GM12875 (cell line): ENCODE data around the gene GALNT18.

Source experiments
- H3K4me3 ChIP-seq: one replicate; pipeline ENCODE4 v1.5.1; 2011; ENCODE audit warnings: low read depth, low read length, control low read depth
- CTCF ChIP-seq: IDR thresholded peaks from 2 replicates; pipeline ENCODE4 v1.5.1; 2011; ENCODE audit warnings: low read depth, mild to moderate bottlenecking, control low read depth, inconsistent platforms, low read length, moderate library complexity, borderline replicate concordance; ENCODE audit not compliant: insufficient read depth

Gene GALNT18

GRCh38 chr11:11373934-11374333, 247.9 kb downstream of the GALNT18 start:
- no peak overlapping the region for H3K4me3 ChIP-seq
- TF ChIP-seq CTCF: no peak

- no peak for TF ChIP-seq CTCF
Measured at GRCh38 chr11:11372461-11372860, 249.3 kb downstream of the GALNT18 start.

GRCh38 chr11:11370962-11371303, 250.9 kb downstream of the GALNT18 start:
- TF ChIP-seq CTCF: no peak
- H3K4me3 ChIP-seq: no peak overlapping the region

More at GRCh38 chr11:11372461-11372860, 249.3 kb downstream of the GALNT18 start:
- H3K4me3 ChIP-seq: no peak overlapping the region

GRCh38 chr11:11370255-11370961, 251.4 kb downstream of the GALNT18 start:
- no peak for TF ChIP-seq CTCF
- no peak overlapping the region for H3K4me3 ChIP-seq

- no peak for TF ChIP-seq CTCF
- no peak overlapping the region for H3K4me3 ChIP-seq
Measured at GRCh38 chr11:11366793-11367192, 255.0 kb downstream of the GALNT18 start.

GRCh38 chr11:11363674-11364073, 258.1 kb downstream of the GALNT18 start:
- no peak overlapping the region for H3K4me3 ChIP-seq
- TF ChIP-seq CTCF: no peak

GRCh38 chr11:11359611-11360010, 262.2 kb downstream of the GALNT18 start:
- TF ChIP-seq CTCF: no peak

More at GRCh38 chr11:11359611-11360010, 262.2 kb downstream of the GALNT18 start:
- H3K4me3 ChIP-seq: no peak overlapping the region
